Suppressor macrophage treated with lipopolysaccharide for 1 hour (primary cell): ENCODE measurements around the gene RBFOX2.

Experiments
- DNase-seq, 3 donors: peaks; one replicate each; pipeline ENCODE4 v3.0.0-alpha.2; 2020 to 2022

Gene RBFOX2

DNA sequence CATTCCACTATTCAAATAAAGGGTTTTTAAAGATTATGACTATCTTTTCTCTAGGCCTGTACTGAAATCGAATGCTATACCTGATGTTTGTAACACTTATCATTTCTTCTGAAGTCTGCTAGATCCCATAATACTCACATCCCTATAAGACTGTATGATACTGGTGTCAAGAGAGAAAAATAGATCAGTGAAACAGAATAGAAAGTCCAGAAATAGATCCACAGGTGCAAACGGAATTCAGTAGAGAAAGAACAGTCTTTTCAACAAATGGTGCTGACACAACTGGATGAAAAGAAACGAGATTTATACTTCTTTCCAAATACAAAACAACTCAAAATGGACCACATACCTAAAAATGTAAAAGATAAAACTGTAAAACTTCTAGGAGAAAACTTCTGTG lies 167.8 kb downstream of the RBFOX2 start:
- DNase-seq, result no peak

DNA sequence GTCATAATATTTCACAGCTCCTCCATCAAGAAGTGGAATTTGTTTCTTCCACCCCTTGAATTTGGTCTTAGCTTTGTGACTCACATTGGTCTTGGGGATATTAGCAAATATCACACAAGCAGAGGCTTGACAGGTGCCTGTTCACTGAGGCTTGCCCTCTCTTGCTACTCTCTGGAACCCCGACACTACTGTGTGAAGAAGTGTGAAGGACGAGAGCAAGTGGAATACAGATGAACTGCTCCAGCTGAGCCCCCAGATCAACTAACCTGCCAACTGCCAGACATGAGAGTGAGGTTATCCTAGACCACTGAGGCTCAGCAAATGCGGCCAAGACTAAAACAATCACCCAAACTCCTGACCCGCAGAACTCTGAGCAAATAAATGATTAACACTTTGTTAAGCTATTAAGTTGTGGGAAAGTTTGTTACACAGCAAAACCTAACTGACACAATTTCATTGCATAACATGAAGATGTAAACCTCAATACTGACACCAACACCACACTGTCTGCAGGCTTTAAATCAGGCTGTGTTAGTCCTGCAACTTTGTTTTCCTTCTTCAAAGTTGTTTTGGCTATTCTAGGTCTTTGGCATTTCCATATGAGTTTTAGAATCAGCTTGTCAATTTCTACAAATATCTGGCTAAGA lies 168.4 kb downstream of the RBFOX2 start:
- DNase-seq, result no peak

DNA sequence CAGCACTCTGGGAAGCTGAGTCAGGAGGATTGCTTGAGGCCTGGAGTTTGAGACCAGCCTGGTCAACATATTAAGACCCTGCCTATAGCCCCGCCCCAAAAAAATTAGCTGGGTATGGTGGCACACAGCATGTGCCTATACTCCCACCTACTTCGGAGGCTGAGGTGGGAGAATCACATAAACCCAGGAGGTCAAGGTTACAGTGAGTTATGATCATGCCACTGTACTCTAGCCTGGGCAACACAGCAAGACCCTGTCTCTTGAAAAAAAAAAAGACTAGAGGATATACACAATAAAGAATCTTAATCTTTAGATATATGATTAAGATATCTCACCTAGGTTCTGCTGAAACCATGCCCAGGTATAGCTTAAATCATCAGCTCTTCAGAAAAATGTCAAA lies 174.3 kb downstream of the RBFOX2 start:
- DNase-seq, result no peak

DNA sequence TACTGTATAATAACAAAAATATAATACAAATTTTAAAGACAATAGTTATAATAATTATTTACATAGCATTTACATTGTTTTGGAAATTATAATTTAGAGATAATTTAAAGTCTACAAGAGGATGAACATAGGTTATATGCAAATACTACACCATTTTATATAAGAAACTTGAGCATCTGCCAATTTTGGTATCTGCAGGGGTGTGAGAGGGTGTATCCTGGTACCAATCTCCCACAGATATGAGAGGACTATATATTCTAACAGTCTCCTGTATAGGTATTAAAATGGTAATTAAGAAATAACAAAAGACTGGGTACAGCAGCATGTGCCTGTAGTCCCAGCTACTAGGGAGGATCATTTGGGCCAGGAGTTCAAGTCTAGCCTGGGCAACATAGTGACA lies 176.5 kb downstream of the RBFOX2 start:
- DNase-seq, result no peak

DNA sequence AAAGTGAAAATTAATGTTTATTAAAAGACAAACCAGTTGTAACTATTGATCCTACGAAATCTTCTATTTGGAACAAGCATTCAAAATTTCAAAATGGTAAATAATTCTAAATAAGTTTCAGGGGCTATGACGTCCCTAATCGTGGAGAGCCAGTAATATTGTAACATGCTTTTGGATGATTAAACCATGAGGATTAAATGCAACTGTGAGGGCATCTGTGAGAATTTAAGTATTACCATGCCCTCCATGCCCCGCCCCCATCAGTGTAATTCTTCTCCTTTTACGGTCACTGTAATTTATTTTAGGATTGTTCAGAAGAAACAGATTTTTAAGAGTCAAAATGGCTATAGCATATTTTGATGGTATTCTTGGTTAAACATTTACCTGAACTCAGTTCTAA lies 177.8 kb downstream of the RBFOX2 start:
- DNase-seq, result no peak

DNA sequence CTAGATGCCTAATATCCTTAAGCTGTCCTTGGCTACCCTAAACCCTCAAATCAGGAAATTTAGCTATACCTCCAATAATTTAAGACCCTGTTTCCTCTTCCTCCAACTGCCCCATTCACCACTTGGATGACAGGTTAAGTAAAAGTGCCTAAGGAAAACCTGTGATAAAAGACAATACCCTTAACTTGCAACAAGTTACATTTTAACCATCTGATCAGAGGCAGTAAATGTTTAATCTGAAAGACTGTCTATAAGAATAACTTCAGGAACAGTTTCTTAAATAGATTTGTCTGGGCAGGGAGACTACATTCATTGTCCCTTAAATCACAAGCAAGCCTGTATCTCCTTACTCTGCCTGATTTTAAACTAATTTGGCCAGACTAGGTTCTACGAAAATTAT lies 181.8 kb downstream of the RBFOX2 start:
- no peak for DNase-seq

DNA sequence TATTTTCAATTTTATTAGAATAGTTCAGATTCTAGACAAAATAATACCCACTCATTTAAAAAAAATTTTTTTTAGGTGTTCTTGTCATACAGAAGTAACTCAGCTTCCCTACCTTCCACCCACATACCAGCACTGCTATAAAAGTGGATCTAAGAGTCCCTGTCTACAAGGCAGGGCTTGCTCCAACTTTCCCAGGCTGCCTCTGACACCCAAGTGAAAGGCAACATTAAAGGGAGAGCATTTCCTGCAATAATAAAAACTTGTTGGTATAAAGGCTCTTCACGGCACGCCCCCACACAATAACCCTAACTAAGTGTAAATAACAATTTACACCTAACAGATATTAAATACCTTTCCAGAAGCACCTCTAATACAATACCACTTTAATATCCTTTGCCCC lies 183.7 kb downstream of the RBFOX2 start:
- DNase-seq, result no peak

DNA sequence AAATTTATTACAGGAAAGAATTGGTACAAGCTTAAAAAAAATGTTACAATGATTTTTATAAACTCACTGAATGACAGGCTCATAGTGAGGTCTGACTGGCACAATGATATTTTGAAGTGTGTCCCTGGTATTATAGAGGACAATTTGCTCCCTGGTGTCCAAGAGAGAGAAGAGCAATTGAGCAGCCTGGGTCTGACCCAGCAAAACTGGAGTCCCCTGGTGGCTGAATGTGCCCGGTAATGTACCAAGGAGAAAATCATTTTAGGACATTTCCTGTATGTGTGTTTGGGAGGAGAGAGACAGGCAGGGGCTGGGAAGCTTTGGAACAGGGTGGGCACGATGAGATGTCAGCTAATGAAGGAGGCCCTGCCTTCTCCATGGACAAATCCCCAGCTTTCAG lies 185.7 kb downstream of the RBFOX2 start:
- peak; percentile 44 to 61 (median 50) for DNase-seq

DNA sequence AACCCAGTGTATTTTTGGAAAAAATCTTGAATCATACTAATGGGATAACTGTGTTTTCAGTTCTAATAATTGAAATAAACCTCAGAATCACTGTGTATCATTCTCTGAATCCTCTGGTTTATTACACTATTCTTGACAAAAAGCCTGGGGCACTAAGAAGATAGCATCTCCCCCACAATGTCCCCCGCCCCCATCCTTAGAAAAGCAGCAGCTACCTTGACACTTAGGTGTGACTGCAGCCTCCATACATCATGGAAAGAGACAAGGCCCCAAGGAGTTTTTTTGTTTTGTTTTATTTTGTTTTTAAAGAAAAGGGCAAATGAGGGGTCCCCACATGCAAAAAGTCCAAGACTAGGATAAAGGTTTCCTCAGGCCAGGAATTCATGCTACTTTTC lies 186.1 kb downstream of the RBFOX2 start:
- DNase-seq, result no peak

DNA sequence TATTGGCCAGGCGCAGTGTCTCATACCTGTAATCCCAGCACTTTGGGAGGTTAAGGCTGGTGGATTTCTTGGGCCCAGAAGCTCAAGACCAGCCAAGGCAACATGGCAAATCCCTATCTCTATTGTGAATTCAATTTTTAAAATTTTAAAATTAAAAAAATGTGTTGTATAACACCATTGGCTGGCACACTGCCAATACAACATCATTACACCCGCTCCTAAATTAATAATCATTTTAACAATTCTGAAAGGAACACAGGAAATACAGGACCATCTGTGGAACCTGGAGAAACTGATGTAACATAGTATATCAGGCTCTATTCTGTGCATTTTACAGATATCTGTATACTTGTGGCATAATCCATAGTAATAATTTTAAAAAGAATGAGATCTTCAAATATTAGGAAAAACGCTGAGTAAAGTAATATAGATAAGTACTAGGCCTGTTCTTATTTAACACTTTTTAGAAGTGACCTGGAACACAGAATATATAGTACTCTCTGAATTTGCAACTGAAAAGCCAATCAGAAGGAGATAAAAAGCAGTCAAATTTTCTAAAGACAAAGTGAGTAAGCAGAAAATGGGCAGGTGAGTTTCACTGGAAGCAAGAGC lies 186.6 kb downstream of the RBFOX2 start:
- DNase-seq, result no peak

DNA sequence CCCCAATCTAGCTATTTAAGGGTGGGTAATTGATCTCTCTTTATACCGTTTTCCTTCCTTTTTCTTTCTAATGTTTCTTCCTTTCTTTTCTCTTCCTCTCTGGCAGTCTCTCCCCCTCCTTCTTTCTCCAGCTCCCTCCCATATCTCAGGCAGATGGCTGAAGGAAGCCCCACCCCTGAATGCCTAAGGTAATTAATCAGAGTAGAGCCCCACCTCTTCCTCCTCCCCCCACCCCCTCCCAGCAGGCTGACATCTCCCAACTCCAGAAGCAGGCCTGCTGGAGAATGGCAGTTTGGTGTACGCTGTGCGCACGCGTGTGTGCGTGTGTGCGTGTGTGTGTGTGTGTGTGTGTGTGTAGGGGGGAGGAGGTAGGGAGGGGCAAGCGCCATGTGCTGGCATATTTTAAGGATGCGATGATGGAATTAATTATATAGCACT lies 188.3 kb downstream of the RBFOX2 start:
- DNase-seq, result peak; percentile 32 to 60 (median 38)

DNA sequence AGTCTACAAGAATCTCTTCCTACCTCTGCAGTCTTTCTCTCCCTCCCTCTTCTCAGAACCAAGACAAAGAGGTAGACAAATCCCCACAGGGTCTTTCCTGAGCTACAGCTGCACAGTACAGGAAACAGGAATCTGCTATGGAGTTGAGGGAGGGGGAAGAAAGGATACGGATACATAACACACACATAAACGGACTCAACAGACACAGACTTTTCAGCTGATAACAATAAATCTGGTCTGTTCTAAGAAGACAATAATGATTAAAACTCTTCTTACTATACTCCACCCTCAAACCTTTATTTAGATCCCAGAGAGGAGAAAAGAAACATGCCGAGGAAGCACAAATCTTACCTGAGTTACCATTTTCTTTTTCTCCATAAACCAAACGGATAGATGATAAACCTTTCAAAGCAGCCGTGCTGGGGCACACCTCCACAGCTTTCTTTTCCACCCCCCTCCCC lies 188.8 kb downstream of the RBFOX2 start:
- DNase-seq, result no peak

DNA sequence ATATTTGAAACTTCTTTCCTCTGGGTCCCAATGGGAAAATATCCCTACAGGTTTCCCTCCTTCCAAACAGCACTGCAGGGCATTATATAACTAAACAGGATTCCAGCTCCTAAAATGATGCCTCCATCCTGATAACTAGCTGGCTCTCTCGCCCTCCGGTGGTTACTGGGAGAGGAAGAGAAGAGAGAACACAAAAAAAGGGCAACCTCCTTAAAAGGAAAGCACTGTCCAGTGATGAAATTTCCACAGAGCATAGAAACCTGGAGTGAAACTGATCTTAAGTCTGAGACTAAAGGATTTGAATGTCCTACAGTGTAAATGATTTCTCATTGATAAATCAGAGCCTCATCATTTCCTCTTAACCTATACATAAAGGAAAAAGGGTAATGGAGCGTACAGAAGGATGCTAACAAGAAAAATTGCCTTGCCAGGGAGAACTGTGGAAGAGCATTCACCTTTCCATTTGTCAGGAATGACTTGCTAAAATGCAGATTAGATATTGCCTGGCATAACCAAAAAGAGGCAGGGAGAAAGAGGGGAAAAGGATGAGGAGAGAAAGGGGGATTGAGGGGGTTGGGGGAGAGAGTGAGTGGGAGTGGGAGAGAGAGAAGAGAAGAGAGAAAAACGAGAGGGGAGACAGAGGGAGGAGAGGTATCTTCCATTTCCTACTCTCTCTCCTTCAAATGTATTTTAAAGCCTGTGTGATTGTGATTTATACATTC lies 189.6 kb downstream of the RBFOX2 start:
- DNase-seq, result peak; percentile 22 to 41 (median 31)

DNA sequence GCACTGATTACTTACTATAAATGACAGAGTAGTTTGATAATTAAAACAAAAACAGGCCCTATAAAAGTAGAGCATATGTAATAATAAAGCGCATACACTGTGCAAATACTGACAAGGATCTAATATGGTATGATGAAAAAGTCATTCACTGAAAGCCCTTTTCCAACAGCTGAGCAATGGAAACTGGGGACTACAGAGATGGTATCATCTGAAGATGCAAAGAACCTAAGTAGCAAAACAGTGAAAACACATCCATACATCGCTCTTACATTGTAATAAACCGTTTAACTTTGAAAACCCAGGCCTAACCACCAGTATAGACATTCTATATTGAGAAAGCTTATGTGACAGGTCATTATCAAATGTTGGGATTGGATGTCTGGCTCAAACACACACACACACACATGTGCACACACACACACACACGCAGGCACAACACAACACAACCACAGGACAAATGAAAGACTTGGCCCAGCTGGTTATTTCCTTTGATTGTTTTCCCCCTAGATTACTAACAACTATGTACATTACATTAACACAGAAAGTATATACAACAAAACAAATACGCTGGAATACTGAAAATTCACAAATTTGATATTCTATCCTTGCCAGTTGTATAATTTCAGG lies 191.4 kb downstream of the RBFOX2 start:
- DNase-seq, result no peak

DNA sequence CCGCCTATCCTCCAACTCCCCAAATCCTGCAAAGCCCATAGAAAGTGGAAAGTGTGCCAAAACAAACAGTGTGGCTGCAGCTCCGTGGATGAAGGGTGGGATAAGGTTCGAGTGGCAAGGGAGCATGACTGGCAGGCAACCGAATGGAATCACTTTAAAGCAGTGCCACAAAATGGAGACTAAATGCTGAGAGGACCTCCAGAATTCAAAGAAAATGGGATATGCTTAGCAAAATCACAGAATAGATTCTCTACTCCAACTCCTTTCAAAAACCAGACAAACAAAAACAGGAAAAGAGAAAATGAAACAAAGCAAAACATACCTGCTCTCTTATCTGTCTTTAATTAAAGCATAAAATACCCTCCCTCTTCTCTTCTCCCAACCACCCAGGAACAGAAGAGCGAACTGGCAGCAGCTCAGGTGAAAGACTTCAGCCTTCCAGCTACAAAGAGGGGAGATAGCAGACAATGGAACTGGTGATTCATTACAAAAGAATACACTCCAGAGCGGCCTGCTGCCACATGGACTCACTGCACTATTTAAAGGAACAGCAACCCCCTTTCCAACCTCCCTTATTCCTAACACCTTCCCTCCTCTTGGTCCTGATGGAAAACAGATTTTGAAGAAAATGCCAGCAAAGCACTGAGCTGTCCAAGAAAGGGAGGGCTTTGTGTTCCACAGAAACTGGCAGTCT lies 192.5 kb downstream of the RBFOX2 start:
- no peak for DNase-seq

DNA sequence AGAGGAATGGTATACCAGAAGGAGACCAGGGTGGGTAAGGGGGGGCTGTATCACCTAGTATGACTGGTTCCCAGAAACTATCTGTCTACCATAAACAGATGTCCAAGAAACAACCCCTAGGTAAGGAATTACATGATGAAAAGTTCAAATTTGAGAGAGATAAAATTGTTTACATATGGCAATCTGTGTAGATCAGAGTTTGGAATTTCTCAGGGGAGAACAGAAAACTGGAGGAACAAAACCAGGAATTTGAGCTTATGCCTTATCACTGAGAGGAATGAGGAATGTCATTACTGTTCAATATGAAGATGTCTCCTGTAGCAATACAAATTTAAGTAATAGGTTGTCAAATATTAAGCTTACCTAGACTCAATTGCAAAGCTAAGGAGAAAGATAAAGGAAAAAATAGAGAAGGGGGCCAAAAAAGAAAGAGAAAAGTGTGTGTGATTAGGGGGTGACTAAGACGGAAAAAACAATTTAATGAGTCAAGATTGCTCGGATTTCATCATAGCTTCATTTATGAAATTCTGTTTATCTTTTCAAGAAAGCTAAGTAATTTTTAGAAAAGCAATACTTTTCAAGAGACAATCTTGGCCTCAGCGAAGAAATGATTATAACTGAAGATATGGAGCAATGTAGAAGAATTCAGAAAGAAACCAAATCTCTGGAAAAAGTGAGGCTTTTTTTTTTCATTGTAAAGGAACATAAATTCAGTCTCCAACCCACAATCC lies 193.2 kb downstream of the RBFOX2 start:
- DNase-seq, result peak; percentile 13 to 65 (median 60)

DNA sequence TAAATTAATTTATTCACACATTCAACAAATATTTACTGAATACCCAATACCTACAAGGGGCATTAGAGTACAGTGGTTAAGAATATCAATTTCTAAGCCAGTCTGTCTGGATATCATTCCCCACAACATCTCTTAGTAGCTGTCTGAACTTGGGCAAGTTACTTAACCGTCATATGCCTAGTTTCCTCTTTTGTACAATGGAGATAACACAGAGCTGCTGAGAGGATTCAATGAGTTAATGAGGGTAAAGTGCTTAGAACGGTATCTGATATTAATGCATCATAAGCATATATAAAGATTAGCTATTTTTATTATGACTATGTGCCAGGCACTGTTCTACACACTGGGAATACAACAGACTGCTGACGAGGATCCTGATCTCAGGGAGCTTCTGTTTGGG lies 194.6 kb downstream of the RBFOX2 start:
- peak; percentile 8 to 43 (median 31) for DNase-seq

DNA sequence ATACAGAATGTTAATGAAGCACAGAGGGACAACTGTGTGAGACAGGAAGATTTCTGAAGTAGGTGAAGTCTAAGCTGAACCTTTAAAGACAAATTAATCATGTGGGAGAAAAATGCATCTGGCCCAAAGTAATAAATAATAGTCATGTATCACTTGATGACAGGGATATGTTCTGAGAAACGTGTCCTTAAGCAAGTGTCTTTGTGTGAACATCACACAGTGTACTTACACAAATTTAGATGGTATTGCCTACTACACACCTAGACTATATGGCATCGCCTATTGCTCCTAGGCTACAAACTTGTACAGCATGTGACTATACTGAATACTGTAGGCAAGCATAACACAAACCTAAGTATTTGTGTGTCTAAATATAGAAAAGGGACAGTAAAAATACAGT lies 198.3 kb downstream of the RBFOX2 start:
- no peak for DNase-seq

DNA sequence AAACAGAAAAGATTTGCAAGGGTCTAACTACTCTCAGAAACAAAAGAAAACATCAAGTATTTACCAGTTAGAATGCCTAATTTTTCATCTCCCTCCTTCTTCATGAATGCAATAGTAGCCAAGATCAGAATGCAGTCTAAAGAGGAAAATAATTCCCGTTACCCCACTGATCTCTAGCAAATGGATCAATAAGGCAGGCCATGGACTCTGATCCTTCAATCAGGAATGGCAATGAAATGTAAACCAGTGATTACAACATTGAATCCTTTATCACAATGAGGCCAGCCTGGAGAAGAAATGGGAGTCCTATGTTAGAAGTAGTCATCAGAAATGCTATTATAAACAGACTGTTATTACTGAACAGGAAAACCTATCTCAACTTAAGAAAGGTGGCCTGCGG lies 204.4 kb downstream of the RBFOX2 start:
- DNase-seq, result no peak

DNA sequence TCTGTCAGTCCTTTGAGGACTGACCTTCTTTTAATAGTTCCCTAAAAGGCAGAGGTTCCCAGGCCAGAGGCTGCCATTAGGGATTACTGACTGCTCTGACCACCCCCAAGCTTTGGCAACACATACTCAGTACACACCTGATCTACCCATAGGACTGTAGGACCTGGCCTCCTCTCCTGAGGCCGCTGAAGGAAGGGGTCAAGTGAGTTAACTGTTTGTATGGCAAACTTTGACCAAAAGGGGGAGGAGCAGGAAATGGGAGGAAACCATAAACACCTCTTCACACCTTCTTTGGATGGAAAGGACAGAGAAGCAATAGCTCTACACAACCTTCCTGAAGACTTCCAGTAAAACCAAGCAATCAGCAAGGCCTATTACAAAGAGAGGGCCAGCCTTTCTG lies 207.0 kb downstream of the RBFOX2 start:
- DNase-seq, result no peak

DNA sequence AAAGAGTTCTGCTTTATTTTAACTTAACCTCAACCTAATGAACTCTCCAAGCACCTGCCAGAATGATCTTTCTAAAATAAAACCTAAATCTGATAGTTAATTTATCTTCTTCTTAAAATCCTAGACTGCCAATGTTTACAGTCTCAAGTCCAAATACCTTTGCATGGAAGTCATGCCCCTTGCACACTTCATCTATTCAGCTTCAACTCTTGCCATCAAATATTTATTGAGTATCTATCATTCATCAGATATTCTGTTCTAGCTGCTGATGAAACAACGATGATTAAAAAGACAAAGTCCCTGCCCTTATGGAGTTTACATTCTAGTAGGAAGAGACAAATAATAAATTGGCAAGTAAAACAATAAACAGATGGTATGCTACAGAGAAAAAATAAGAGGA lies 209.2 kb downstream of the RBFOX2 start:
- no peak for DNase-seq

DNA sequence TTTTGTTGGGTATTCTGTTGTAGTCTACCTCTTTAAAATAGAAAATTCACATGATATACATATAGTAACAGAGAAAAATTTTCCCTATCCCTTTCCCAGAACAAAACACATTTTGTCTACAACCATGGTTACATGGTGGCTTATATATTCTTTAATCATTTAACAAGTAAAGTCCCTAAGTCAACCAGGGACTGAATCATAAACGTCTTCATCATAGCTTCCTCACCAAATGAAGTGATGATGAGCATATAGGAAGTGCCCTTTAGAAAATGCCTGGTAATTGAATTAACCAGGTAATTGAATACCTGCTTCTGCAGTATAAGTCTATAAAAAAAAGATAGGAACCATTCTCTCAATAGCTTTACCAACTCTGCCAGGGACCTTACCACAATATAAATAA lies 209.7 kb downstream of the RBFOX2 start:
- DNase-seq, result peak in 1 of 3 donors; percentile 26
